Keratinocyte (primary cell): ENCODE measurements around the gene B4GALNT3. TPM values are rescaled to one million over a fixed set of nuclear protein-coding genes. Genes with fewer than 3 reads are reported as not detected.

Experiments used
- DNase-seq: peaks from one replicate; pipeline ENCODE4 v3.0.0-alpha.2; 2011; ENCODE audit warnings: low read depth, missing footprints, low spot score
- FAIRE-seq: peaks from 2 replicates; lab custom pipeline; 2011; peaks lifted over from hg19 to GRCh38; lab: Jason Lieb, UNC
- H2AFZ ChIP-seq: 2 replicates; pipeline ENCODE4 v1.6.0; 2012; ENCODE audit warnings: low read length, control low read depth, inconsistent platforms; ENCODE audit not compliant: control insufficient read depth
- H3K27ac ChIP-seq: 2 replicates; pipeline ENCODE4 v1.5.1; 2011; ENCODE audit warnings: low read length; ENCODE audit not compliant: control insufficient read depth, insufficient read depth
- H3K27me3 ChIP-seq: 3 replicates; pipeline ENCODE4 v1.6.0; 2011; ENCODE audit warnings: low read length; ENCODE audit not compliant: control insufficient read depth, insufficient read depth; ENCODE audit errors: extremely low read depth
- H3K36me3 ChIP-seq, 2 experiments: 2 replicates in 1 of 2; 3 replicates in 1 of 2; pipeline ENCODE4 v1.5.1; 2011; ENCODE audit warnings: low read length in 2 of 2, mild to moderate bottlenecking in 1 of 2; ENCODE audit not compliant: control insufficient read depth in 2 of 2, insufficient read depth in 2 of 2; ENCODE audit errors: extremely low read depth in 1 of 2
- H3K4me1 ChIP-seq: 3 replicates; pipeline ENCODE4 v1.5.1; 2011; ENCODE audit warnings: low read length; ENCODE audit not compliant: control insufficient read depth, insufficient read depth; ENCODE audit errors: extremely low read depth
- H3K4me2 ChIP-seq: 3 replicates; pipeline ENCODE4 v1.6.0; 2011; ENCODE audit warnings: low read depth, low read length; ENCODE audit not compliant: control insufficient read depth, insufficient read depth; ENCODE audit errors: extremely low read depth
- H3K4me3 ChIP-seq, 3 experiments: fragments of 200-600 bp in 1 of 3; sonication (generic) in 1 of 3; 2 replicates in 2 of 3; 3 replicates in 1 of 3; pipeline ENCODE4 v1.5.1; 2011 to 2016; ENCODE audit warnings: low read length in 3 of 3, mild to moderate bottlenecking in 3 of 3, control low read depth in 2 of 3, inconsistent platforms in 1 of 3, low read depth in 1 of 3, mixed read lengths in 1 of 3, mixed run types in 1 of 3, moderate library complexity in 1 of 3; ENCODE audit not compliant: control insufficient read depth in 2 of 3, insufficient read depth in 2 of 3; ENCODE audit errors: extremely low read depth in 1 of 3
- H3K79me2 ChIP-seq: 2 replicates; pipeline ENCODE4 v1.6.0; 2012; ENCODE audit warnings: low read length; ENCODE audit not compliant: control insufficient read depth, insufficient read depth
- H3K9ac ChIP-seq: 3 replicates; pipeline ENCODE4 v1.6.0; 2011; ENCODE audit warnings: low read length; ENCODE audit not compliant: control insufficient read depth, insufficient read depth; ENCODE audit errors: extremely low read depth
- H3K9me1 ChIP-seq: 3 replicates; pipeline ENCODE4 v1.6.0; 2011; ENCODE audit warnings: low read length; ENCODE audit not compliant: control insufficient read depth, insufficient read depth; ENCODE audit errors: extremely low read depth
- H3K9me3 ChIP-seq: 2 replicates; pipeline ENCODE4 v1.5.1; 2012; ENCODE audit warnings: low read depth, low read length; ENCODE audit not compliant: control insufficient read depth
- H4K20me1 ChIP-seq: 3 replicates; pipeline ENCODE4 v1.6.0; 2011; ENCODE audit warnings: low read length; ENCODE audit not compliant: control insufficient read depth, insufficient read depth; ENCODE audit errors: extremely low read depth
- EZH2 ChIP-seq: IDR thresholded peaks from one replicate; pipeline ENCODE4 v1.6.1; 2012; ENCODE audit warnings: inconsistent platforms, mild to moderate bottlenecking, low read length, moderate library complexity
- dilution Hi-C: fragments of 300-500 bp; cut with MboI; formaldehyde crosslinking; loops from one replicate; pipeline ENCODE4 v1.7.0; 2020; ENCODE audit warnings: low sequenced_read_pairs; ENCODE audit not compliant: extremely low pct_ligation_motif_present
- polyA plus RNA-seq, 5 experiments: library from polyadenylated mRNA; depleted of rRNA in 3 of 5; stranded (reverse) in 3 of 5; stranded (forward) in 1 of 5; unstranded in 1 of 5; fragments of >200 nt; gene quantifications; 1 replicate in 1 of 5; 2 replicates in 3 of 5; 3 replicates in 1 of 5; pipeline versions ENCODE4 v1.2.1 to v1.2.3, GENCODE V29; 2011 to 2012; ENCODE audit warnings: missing spikeins in 2 of 5, low read depth in 1 of 5, low replicate concordance in 1 of 5
- TF ChIP-seq, protein P1 (sequence below), 3 experiments: IDR thresholded peaks in 1 of 3; conservative IDR thresholded peaks in 1 of 3; optimal IDR thresholded peaks in 1 of 3; 2 replicates in 2 of 3; 3 replicates in 1 of 3; pipeline versions ENCODE3 to v1.5.1; 2011; ENCODE audit warnings: low read length in 3 of 3, mild to moderate bottlenecking in 3 of 3, moderate library complexity in 2 of 3, control low read depth in 1 of 3, inconsistent platforms in 1 of 3; ENCODE audit not compliant: insufficient read depth in 2 of 3; ENCODE audit errors: extremely low read depth in 1 of 3

B4GALNT3 gene
- polyA plus RNA-seq, 1 donor (not counting 4 experiments of a cell fraction or from before 2014, with no cell fraction given) = 7.5 TPM

DNA sequence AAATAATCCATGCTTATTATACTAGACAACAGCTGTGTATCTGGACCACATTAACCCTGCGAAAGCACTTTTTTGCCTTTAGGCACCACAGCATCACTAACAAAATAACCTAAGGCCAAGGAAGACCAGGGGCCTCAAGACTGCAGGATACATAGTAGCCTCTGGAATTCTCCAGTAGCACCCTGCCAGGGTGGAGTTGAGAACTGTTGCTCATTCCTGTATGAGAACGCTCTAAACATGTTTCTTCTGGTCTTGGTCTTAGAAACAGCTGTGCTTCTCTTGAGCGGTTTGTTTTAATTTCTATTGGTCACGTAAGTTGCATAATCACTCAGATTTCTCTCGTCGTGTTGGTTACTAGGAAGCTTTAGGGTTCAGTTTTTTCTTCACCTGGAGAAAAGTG, 7.9 kb downstream of the B4GALNT3 start:
- Histone ChIP-seq H3K9me1 (no peaks in the 10 kb centered on the region), H3K4me1 (peaks cover 15% of the 10 kb centered on the region), H3K9ac (no peak overlapping the region), H3K79me2 (no peaks in the 10 kb centered on the region), H2AFZ (no peak overlapping the region), H3K27ac (peak overlapping the region; percentile 25), H4K20me1 (no peaks in the 10 kb centered on the region), H3K4me3 (no peak overlapping the region), H3K4me2 (no peak overlapping the region), H3K36me3 (no peaks in the 10 kb centered on the region), H3K9me3 (no peaks in the 10 kb centered on the region), H3K27me3 (no peaks in the 10 kb centered on the region)
- TF ChIP-seq EZH2 = no peak
- TF ChIP-seq, protein P1, sequence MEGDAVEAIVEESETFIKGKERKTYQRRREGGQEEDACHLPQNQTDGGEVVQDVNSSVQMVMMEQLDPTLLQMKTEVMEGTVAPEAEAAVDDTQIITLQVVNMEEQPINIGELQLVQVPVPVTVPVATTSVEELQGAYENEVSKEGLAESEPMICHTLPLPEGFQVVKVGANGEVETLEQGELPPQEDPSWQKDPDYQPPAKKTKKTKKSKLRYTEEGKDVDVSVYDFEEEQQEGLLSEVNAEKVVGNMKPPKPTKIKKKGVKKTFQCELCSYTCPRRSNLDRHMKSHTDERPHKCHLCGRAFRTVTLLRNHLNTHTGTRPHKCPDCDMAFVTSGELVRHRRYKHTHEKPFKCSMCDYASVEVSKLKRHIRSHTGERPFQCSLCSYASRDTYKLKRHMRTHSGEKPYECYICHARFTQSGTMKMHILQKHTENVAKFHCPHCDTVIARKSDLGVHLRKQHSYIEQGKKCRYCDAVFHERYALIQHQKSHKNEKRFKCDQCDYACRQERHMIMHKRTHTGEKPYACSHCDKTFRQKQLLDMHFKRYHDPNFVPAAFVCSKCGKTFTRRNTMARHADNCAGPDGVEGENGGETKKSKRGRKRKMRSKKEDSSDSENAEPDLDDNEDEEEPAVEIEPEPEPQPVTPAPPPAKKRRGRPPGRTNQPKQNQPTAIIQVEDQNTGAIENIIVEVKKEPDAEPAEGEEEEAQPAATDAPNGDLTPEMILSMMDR (optimal IDR thresholded peaks at IDR 0.05 in 1 of 3, IDR thresholded peaks at IDR 0.05 in 1 of 3, conservative IDR thresholded peaks at IDR 0.05 in 1 of 3; ENCODE audit: extremely low read depth in 1 of 3, insufficient read depth in 2 of 3, low read length in 3 of 3) = no peak
- DNase-seq (peak; percentile 33), FAIRE-seq (no peak)
- dilution Hi-C loops = no loop called here

DNA sequence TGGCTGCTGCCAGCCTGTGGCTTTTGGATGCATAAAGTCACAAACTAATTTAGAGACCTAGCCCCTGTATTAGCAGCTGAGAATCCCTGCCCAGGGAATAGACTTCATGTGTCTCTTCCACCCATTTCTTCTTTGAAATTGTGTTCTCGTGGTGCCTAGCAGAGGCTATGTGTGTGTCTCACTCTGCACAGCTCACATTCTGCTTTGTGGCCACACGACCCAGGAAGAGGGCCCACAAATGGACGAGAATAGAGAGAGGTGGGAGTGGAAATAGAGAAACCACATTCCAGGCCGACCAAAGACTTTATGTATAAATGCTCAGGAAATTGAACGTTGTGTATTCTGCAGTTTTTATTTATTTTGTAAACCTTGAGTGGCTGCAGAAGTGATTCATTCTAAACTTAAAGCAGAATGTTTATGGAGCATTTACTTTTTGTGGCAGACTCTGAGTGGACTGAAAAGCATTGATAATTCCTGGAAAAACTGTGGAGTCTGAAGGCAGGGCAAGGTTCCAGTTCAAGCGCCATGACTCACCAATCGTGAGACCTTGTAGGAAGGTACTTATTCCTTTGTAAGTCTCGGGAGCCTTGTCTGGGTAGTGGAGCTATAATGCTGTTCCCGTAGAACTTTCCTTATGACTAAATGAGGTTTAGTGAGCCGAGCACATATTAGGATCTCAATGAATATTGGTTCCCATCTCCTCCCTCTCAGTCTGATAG, 9.1 kb downstream of the B4GALNT3 start:
- TF ChIP-seq, protein P1 (optimal IDR thresholded peaks at IDR 0.05 in 1 of 3, IDR thresholded peaks at IDR 0.05 in 1 of 3, conservative IDR thresholded peaks at IDR 0.05 in 1 of 3; ENCODE audit: extremely low read depth in 1 of 3, insufficient read depth in 2 of 3, low read length in 3 of 3) = no peak
- no peak for TF ChIP-seq EZH2
- Histone ChIP-seq H3K4me2 (no peak overlapping the region), H3K27ac (no peak overlapping the region), H3K9ac (no peak overlapping the region), H3K9me1 (no peaks in the 10 kb centered on the region), H3K9me3 (no peaks in the 10 kb centered on the region), H3K36me3 (no peaks in the 10 kb centered on the region), H3K27me3 (no peaks in the 10 kb centered on the region), H2AFZ (no peak overlapping the region), H3K79me2 (no peaks in the 10 kb centered on the region), H3K4me1 (peaks cover 21% of the 10 kb centered on the region), H4K20me1 (no peaks in the 10 kb centered on the region), H3K4me3 (no peak overlapping the region)
- dilution Hi-C loops = no loop called here
- FAIRE-seq = no peak
- no peak for DNase-seq
